GM19328 (cell line): Measurements from ENCODE around the gene ACKR2.

Experiments
- ATAC-seq: cut with Tn5 transposase; IDR thresholded peaks from one replicate; pipeline ENCODE4 v1.9.1; 2021; ENCODE audit warnings: mild to moderate bottlenecking, moderate library complexity; ENCODE audit not compliant: unreplicated experiment

The ACKR2 gene

GRCh38 chr3:42914771-42915515 lies 105.7 kb downstream of the ACKR2 start:
- no peak for ATAC-seq
